NCI-H2107 (cell line): ENCODE data around the gene TBX2.

Source experiments
- DNase-seq: peaks from one replicate; lab custom pipeline; 2025; lab: John Stamatoyannopoulos, UW

The TBX2 gene

DNA sequence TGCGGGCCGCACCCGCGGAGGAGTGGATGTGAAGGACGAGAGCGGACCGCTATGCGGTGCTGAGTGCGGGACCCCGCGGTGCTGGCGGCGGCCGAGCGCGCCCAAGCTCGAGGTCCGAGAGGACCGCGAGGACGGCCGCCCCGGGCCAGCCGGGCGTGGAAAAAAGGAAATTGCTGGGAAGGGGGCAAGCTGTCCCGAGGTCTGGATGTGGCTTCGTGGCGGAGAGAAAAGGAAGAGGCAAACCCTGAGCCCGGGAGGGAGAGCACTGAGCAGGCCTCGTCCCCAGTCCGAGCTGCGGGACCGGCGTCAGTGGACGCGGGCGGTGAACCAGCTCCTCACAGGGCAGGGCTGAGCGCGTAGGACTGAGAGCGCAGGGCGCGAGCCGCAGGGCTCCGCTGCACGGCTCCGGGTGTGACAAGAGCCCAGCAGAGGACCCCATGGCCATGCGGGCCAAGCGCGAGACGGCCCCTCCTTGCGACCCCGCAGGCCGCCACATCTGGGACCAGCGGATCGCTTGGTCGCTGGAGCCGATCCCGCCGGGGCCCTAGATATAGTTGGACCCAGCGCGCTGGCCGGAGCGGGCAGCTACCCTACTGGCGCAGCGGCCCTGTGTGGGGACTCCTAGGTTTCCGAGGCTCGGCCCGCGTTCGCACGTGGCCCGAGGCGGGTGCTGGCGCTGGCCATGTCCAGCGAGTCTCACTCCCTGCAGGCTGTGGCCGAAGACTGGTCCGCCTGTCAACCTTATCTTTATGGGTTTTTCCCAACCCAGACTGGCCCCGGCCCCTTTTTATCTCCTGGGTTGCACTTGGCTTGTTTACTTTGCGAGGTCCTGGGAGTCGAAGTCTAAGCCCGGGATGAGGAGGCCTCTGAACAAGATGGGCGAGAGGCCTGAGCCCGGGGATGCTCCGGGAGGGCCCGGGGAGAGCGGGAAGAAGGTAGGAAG is 55.0 kb downstream of the TBX2 start:
- DNase-seq, result no peak

- DNase-seq, result no peak
Observed at GRCh38 chr17:61455324-61456060, 55.8 kb downstream of the TBX2 start.

DNA sequence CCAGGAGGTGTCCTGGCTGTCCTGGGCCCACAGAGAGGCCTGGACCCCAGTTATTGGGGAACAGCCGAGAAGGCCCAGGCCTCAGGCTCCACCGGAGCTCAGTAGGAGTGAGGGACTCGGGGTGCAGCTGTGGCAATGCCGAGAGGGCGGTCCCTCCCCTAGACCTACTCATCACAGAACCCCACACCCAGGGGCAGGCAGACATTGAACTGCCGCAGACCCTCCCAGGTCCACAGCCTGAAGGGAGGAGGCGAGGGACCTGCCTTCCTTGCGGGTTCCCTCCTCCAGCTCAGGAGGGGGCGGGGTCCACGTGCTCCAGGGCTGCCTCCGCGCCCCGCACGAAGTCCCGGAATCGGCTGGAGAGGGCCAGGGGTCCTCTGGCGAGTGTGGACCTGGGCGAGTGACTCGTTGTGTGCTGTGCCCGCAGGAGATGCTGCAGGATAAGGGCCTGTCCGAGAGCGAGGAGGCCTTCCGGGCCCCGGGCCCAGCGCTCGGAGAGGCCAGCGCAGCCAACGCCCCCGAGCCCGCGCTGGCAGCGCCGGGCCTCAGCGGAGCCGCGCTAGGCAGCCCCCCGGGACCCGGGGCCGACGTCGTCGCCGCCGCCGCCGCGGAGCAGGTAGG is 56.5 kb downstream of the TBX2 start:
- DNase-seq, result no peak

DNA sequence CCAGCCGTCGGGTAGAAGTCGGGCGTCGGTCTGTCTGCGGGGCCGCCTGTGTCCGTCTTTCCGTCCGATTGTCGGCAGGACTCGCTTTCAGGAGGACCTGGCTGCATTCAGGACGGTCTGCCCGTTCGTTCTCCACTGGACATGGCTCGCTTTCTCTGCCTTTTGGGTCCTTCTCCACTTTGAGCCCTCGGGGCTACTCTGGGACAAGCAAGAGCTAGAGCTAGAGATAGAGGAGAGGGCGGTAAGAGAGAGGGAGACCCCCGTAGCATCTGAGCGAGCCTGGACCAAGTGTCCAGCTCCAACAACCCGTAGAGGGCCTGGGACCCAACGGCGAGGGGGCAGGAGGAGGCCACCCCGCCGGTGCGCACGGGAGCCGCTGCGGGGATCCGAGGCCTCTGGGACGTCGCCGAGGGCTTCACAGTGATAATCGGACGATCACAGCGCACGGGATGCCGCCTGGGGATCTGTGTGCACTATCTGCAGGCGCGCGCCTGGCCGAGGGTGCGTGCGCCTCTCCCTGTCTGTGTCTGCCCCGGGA is 57.1 kb downstream of the TBX2 start:
- DNase-seq, result no peak

DNA sequence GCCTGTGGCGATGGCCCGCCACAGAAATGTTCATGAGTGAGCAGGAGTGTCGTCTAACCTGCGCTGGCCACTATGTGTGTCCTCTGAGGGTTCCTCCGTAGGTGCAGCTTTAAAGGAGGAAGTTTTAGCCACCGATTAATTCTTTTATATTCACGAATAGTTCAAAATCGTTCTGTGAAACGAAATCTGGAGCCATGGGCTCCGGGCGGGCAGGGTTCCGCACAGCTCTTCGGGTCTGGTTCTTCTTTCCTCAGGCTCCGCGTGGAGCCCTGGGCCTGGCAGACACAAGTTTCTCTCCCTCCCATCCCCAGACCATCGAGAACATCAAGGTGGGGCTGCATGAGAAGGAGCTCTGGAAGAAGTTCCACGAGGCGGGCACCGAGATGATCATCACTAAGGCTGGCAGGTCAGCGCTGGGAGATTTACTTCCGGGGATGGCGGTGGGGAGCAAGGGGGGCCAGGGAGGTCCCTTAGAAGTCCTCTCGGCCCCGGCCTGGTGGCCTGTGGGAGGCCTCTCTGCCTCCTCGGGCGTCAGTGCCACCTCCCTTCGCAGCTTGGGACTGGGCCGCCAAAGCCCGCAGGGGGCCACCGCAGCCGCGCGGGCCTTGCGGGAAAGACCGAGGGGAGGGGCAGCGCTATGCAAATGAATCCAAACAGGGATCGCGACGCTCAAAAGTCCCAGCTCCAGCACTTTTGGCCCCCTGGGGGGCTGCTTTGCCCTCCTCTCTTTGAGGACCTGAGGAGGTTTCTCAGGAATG is 57.8 kb downstream of the TBX2 start:
- DNase-seq, result no peak

- no peak for DNase-seq
Observed at GRCh38 chr17:61458000-61458399, 58.4 kb downstream of the TBX2 start.

DNA sequence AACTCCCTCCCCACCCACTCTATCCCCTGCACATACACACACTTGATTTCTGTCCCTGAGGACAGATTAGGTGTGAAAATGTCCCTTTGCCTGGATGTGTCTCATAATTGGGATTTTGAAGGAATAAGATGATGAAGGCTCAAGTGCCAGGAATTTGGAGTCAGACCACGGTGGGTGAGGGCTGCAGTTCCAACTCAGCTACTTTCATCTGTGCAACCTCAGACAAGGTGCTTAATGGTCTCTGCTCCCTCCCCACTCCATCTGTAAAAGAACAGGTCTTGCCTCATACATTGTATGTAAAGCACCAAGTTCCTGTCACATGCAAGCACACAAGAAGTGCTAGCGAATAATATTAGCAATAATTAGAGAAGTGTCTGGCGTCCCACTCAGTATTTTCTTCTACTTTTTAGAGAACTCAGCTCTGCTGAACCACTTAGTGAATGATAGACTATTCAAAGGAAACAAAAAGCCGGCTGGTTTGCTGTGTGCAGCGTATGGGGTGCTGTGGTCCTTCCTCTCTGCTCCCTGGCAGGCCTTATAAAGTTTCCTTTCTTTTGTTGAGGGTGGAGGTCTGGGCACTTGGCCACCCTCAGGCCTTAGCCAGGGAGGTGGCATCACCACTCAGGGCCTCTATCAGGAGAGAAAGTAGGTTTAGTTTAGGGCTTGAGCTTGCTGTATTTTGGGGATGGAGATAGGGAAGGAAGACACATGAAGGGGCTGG is 58.9 kb downstream of the TBX2 start:
- no peak for DNase-seq
